Measurements from ENCODE around the gene OVOL2.

- TF ChIP-seq CTCF (IDR thresholded peaks at IDR 0.05 in 8 of 11, conservative IDR thresholded peaks at IDR 0.05 in 3 of 11) (no peak), POLR2AphosphoS5 (IDR thresholded peaks at IDR 0.05) (no peak), POLR2A (IDR thresholded peaks at IDR 0.05) (no peak)
These were observed 45.6 kb downstream of the OVOL2 start for GRCh38 chr20:18011951-18012645.

All from spleen (tissue), 7 donors.